KG1 (cell line): ENCODE measurements around the gene ZNF630.
"Not testable (repeated sequence)": the region's sequence is repeated elsewhere in the genome, so short reads cannot be mapped to it uniquely, and the experiment has no call there.

ENCODE experiments used
- DNase-seq: peaks from one replicate; lab custom pipeline; 2025; lab: John Stamatoyannopoulos, UW

Gene ZNF630

GRCh38 chrX:48071064-48071985, at the start of gene ZNF630:
TSS of gene ZNF630 (minus strand) at chrX:48071640. CDS start at chrX:48066886, 4,754 bp downstream.
- no peak for DNase-seq

GRCh38 chrX:48107717-48108116, 36.3 kb upstream of the ZNF630 start:
- DNase-seq = no peak

GRCh38 chrX:48102874-48103374, 31.5 kb upstream of the ZNF630 start:
- DNase-seq = no peak

- no peak for DNase-seq
Observed at GRCh38 chrX:48101443-48101842, 30.0 kb upstream of the ZNF630 start.

GRCh38 chrX:48092558-48092957, 21.1 kb upstream of the ZNF630 start:
- DNase-seq = not testable (repeated sequence)

GRCh38 chrX:48090123-48090522, 18.7 kb upstream of the ZNF630 start:
- no peak for DNase-seq

GRCh38 chrX:48086082-48086481, 14.6 kb upstream of the ZNF630 start:
- DNase-seq = no peak

- no peak for DNase-seq
Observed at GRCh38 chrX:48083706-48084105, 12.3 kb upstream of the ZNF630 start.

GRCh38 chrX:48083212-48083611, 11.8 kb upstream of the ZNF630 start:
- no peak for DNase-seq

GRCh38 chrX:48076343-48076742, 4.9 kb upstream of the ZNF630 start:
- no peak for DNase-seq

GRCh38 chrX:48071986-48072605, 656 bp upstream of the ZNF630 start:
- no peak for DNase-seq

- DNase-seq = no peak
Observed at GRCh38 chrX:48068096-48068887, 3.1 kb downstream of the ZNF630 start.

- no peak for DNase-seq
Observed at GRCh38 chrX:48064261-48064660, 7.2 kb downstream of the ZNF630 start.

- DNase-seq = no peak
Observed at GRCh38 chrX:48059296-48059639, 12.2 kb downstream of the ZNF630 start.

- no peak for DNase-seq
Observed at GRCh38 chrX:48058621-48059295, 12.7 kb downstream of the ZNF630 start.

GRCh38 chrX:48046846-48047245, 24.6 kb downstream of the ZNF630 start:
- DNase-seq = no peak

- no peak for DNase-seq
Observed at GRCh38 chrX:48045410-48046311, 25.8 kb downstream of the ZNF630 start.

- DNase-seq = no peak
Observed at GRCh38 chrX:48043056-48043455, 28.4 kb downstream of the ZNF630 start.

- no peak for DNase-seq
Observed at GRCh38 chrX:48035891-48036290, 35.5 kb downstream of the ZNF630 start.

- DNase-seq = not testable (repeated sequence)
Observed at GRCh38 chrX:48030641-48031173, 40.7 kb downstream of the ZNF630 start.
